RKO (cell line): ENCODE measurements around the gene ALKBH1.
A peak's percentile ranks its signal among the peaks of the same experiment; 100 is the strongest.
"Not testable (repeated sequence)": the region's sequence is repeated elsewhere in the genome, so short reads cannot be mapped to it uniquely, and the experiment has no call there.

Source experiments
- DNase-seq: peaks from one replicate; pipeline ENCODE4 v3.0.0-alpha.2; 2016; ENCODE audit warnings: low spot score

ALKBH1 gene

GRCh38 chr14:77667331-77667730, 40.5 kb downstream of the ALKBH1 start:
- DNase-seq, result no peak

- peak; percentile 38 for DNase-seq
Observed at GRCh38 chr14:77663293-77663692, 44.5 kb downstream of the ALKBH1 start.

- DNase-seq, result not testable (repeated sequence)
Observed at GRCh38 chr14:77661562-77661961, 46.3 kb downstream of the ALKBH1 start.

- DNase-seq, result no peak
Observed at GRCh38 chr14:77660754-77661153, 47.1 kb downstream of the ALKBH1 start.

GRCh38 chr14:77659831-77660230, 48.0 kb downstream of the ALKBH1 start:
- no peak for DNase-seq

- no peak for DNase-seq
Observed at GRCh38 chr14:77657280-77657679, 50.5 kb downstream of the ALKBH1 start.

- DNase-seq, result no peak
Observed at GRCh38 chr14:77654001-77654441, 53.8 kb downstream of the ALKBH1 start.

- no peak for DNase-seq
Observed at GRCh38 chr14:77649326-77649725, 58.5 kb downstream of the ALKBH1 start.

- no peak for DNase-seq
Observed at GRCh38 chr14:77648520-77649200, 59.2 kb downstream of the ALKBH1 start.

GRCh38 chr14:77647853-77648252, 60.0 kb downstream of the ALKBH1 start:
- no peak for DNase-seq

GRCh38 chr14:77646907-77647306, 60.9 kb downstream of the ALKBH1 start:
- no peak for DNase-seq

- DNase-seq, result no peak
Observed at GRCh38 chr14:77645520-77646230, 62.1 kb downstream of the ALKBH1 start.

GRCh38 chr14:77642407-77642806, 65.4 kb downstream of the ALKBH1 start:
- DNase-seq, result no peak

- DNase-seq, result no peak
Observed at GRCh38 chr14:77641534-77642341, 66.1 kb downstream of the ALKBH1 start.

GRCh38 chr14:77640756-77641533, 66.9 kb downstream of the ALKBH1 start:
- no peak for DNase-seq

GRCh38 chr14:77638771-77639171, 69.1 kb downstream of the ALKBH1 start:
- DNase-seq, result peak; percentile 57

GRCh38 chr14:77635869-77636268, 72.0 kb downstream of the ALKBH1 start:
- not testable (repeated sequence) for DNase-seq

GRCh38 chr14:77635466-77635865, 72.4 kb downstream of the ALKBH1 start:
- DNase-seq, result not testable (repeated sequence)

- no peak for DNase-seq
Observed at GRCh38 chr14:77630111-77630510, 77.7 kb downstream of the ALKBH1 start.

GRCh38 chr14:77625360-77625759, 82.5 kb downstream of the ALKBH1 start:
- DNase-seq, result no peak

- no peak for DNase-seq
Observed at GRCh38 chr14:77623201-77623600, 84.6 kb downstream of the ALKBH1 start.
